ENCODE data around the gene DLK1.
A peak's percentile ranks its signal among the peaks of the same experiment; 100 is the strongest.

The DLK1 gene

GRCh38 chr14:100730581-100730980, 3.9 kb downstream of the DLK1 start:
- DNase-seq = no peak
- intact Hi-C loops (cut with DNase I) = no loop called here

GRCh38 chr14:100731011-100731670, 4.4 kb downstream of the DLK1 start:
- DNase-seq = no peak
- intact Hi-C loops (cut with DNase I) = no loop called here

GRCh38 chr14:100731846-100732765, 5.4 kb downstream of the DLK1 start:
- intact Hi-C loops (cut with DNase I) = no loop called here
- DNase-seq = no peak

- DNase-seq = no peak
- intact Hi-C loops (cut with DNase I) = no loop called here
Measured at GRCh38 chr14:100732766-100733100, 6.0 kb downstream of the DLK1 start.

- intact Hi-C loops (cut with DNase I) = no loop called here
- no peak for DNase-seq
Measured at GRCh38 chr14:100733152-100733850, 6.6 kb downstream of the DLK1 start.

GRCh38 chr14:100734031-100734990, 7.6 kb downstream of the DLK1 start:
- intact Hi-C loops (cut with DNase I) = no loop called here
- no peak for DNase-seq

- intact Hi-C loops (cut with DNase I) = no loop called here
- peak in 1 of 42 donors; percentile 20 for DNase-seq
Measured at GRCh38 chr14:100735271-100735670, 8.6 kb downstream of the DLK1 start.

GRCh38 chr14:100736269-100737180, 9.8 kb downstream of the DLK1 start:
- intact Hi-C loops (cut with DNase I) = no loop called here
- DNase-seq = peak in 2 of 42 donors; percentile 2 to 7

GRCh38 chr14:100737526-100737925, 10.8 kb downstream of the DLK1 start:
- intact Hi-C loops (cut with DNase I) = no loop called here
- DNase-seq = peak in 2 of 42 donors; percentile 11 to 13

- peak in 2 of 42 donors; percentile 4 to 5 for DNase-seq
- intact Hi-C loops (cut with DNase I) = no loop called here
Measured at GRCh38 chr14:100738269-100738691, 11.6 kb downstream of the DLK1 start.

- DNase-seq = peak in 2 of 42 donors; percentile 7 to 41
- intact Hi-C loops (cut with DNase I) = no loop called here
Measured at GRCh38 chr14:100738704-100739131, 12.0 kb downstream of the DLK1 start.

- intact Hi-C loops (cut with DNase I) = no loop called here
- DNase-seq = peak in 1 of 42 donors; percentile 25
Measured at GRCh38 chr14:100739306-100739705, 12.6 kb downstream of the DLK1 start.

GRCh38 chr14:100740196-100740825, 13.6 kb downstream of the DLK1 start:
- intact Hi-C loops (cut with DNase I) = no loop called here
- peak in 1 of 42 donors; percentile 20 for DNase-seq

GRCh38 chr14:100740929-100741328, 14.2 kb downstream of the DLK1 start:
- DNase-seq = peak in 2 of 42 donors; percentile 10 to 16
- intact Hi-C loops (cut with DNase I) = no loop called here

- intact Hi-C loops (cut with DNase I) = no loop called here
- peak in 2 of 42 donors; percentile 14 to 26 for DNase-seq
Measured at GRCh38 chr14:100741966-100742365, 15.3 kb downstream of the DLK1 start.

- peak in 2 of 42 donors; percentile 22 to 25 for DNase-seq
- intact Hi-C loops (cut with DNase I) = no loop called here
Measured at GRCh38 chr14:100746326-100746725, 19.6 kb downstream of the DLK1 start.

GRCh38 chr14:100747021-100747586, 20.4 kb downstream of the DLK1 start:
- intact Hi-C loops (cut with DNase I) = no loop called here
- DNase-seq = peak in 2 of 42 donors; percentile 6 to 34

Measured in head of caudate nucleus (tissue), 42 donors.